ENCODE measurements around the gene DPCD. TPM values are rescaled to one million over a fixed set of nuclear protein-coding genes. Genes with fewer than 3 reads are reported as not detected.

The DPCD gene
- total and polyA plus RNA-seq, 2 experiments from 2014 or later, result 22.5 to 38.1 TPM

- TF ChIP-seq EZH2 (IDR thresholded peaks at IDR 0.05; ENCODE audit: low read depth, unreplicated experiment), result no peak
- TF ChIP-seq CREB1 (CRISPR knock-in tag; IDR thresholded peaks at IDR 0.05; ENCODE audit: low read depth), result no peak
- no peak for TF ChIP-seq POLR2AphosphoS5 (IDR thresholded peaks at IDR 0.05; ENCODE audit: low read depth)
- TF ChIP-seq, protein P1, sequence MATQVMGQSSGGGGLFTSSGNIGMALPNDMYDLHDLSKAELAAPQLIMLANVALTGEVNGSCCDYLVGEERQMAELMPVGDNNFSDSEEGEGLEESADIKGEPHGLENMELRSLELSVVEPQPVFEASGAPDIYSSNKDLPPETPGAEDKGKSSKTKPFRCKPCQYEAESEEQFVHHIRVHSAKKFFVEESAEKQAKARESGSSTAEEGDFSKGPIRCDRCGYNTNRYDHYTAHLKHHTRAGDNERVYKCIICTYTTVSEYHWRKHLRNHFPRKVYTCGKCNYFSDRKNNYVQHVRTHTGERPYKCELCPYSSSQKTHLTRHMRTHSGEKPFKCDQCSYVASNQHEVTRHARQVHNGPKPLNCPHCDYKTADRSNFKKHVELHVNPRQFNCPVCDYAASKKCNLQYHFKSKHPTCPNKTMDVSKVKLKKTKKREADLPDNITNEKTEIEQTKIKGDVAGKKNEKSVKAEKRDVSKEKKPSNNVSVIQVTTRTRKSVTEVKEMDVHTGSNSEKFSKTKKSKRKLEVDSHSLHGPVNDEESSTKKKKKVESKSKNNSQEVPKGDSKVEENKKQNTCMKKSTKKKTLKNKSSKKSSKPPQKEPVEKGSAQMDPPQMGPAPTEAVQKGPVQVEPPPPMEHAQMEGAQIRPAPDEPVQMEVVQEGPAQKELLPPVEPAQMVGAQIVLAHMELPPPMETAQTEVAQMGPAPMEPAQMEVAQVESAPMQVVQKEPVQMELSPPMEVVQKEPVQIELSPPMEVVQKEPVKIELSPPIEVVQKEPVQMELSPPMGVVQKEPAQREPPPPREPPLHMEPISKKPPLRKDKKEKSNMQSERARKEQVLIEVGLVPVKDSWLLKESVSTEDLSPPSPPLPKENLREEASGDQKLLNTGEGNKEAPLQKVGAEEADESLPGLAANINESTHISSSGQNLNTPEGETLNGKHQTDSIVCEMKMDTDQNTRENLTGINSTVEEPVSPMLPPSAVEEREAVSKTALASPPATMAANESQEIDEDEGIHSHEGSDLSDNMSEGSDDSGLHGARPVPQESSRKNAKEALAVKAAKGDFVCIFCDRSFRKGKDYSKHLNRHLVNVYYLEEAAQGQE (IDR thresholded peaks at IDR 0.05; ENCODE audit: unreplicated experiment), result no peak
- TF ChIP-seq, protein P2, sequence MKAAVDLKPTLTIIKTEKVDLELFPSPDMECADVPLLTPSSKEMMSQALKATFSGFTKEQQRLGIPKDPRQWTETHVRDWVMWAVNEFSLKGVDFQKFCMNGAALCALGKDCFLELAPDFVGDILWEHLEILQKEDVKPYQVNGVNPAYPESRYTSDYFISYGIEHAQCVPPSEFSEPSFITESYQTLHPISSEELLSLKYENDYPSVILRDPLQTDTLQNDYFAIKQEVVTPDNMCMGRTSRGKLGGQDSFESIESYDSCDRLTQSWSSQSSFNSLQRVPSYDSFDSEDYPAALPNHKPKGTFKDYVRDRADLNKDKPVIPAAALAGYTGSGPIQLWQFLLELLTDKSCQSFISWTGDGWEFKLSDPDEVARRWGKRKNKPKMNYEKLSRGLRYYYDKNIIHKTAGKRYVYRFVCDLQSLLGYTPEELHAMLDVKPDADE (IDR thresholded peaks at IDR 0.05), result no peak
- TF ChIP-seq NANOG (IDR thresholded peaks at IDR 0.05; ENCODE audit: borderline replicate concordance), result no peak
- no peak for TF ChIP-seq STAT1 (IDR thresholded peaks at IDR 0.05; ENCODE audit: unreplicated experiment)
- no peak for TF ChIP-seq JUNB (IDR thresholded peaks at IDR 0.05; ENCODE audit: unreplicated experiment)
Observed at GRCh38 chr10:101565370-101565900, 22.7 kb upstream of the DPCD start (continued).

GRCh38 chr10:101565936-101566332, 22.2 kb upstream of the DPCD start:
- H3F3A ChIP-seq (replicated peaks; ENCODE audit: low read depth), result peaks cover 6% of the 10 kb centered on the region; the same call in 1 of the 2 replicates
- H4K20me1 ChIP-seq (replicated peaks; ENCODE audit: insufficient read depth), result no peaks in the 10 kb centered on the region
- Mint-ChIP-seq H3K4me1 (peaks cover 20% of the 10 kb centered on the region), H3K27ac (no peak overlapping the region), H3K9me3 (no peaks in the 10 kb centered on the region; the same call in 2 of the 3 replicates), H3K36me3 (ENCODE audit: low read depth) (no peaks in the 10 kb centered on the region; the same call in 2 of the 3 replicates), H3K27me3 (ENCODE audit: insufficient read depth, low read depth, poor library complexity) (peaks cover 45% of the 10 kb centered on the region), H3K4me3 (no peak overlapping the region; the same call in 2 of the 3 replicates)
- H3K4me3 ChIP-seq, result peak overlapping the region; percentile 49
- H3K4me1 ChIP-seq (ENCODE audit: insufficient read depth), result peaks cover 11% of the 10 kb centered on the region; the same call in 1 of the 2 replicates
- H3K27me3 ChIP-seq (ENCODE audit: insufficient read depth), result peaks cover 51% of the 10 kb centered on the region
- H3K36me3 ChIP-seq (ENCODE audit: insufficient read depth), result no peaks in the 10 kb centered on the region; the same call in 1 of the 2 replicates
- ATAC-seq (no peak), DNase-seq (ENCODE audit: low spot score) (no peak)
- H3K9me2 ChIP-seq (ENCODE audit: insufficient read depth), result no peaks in the 10 kb centered on the region
- peak overlapping the region; percentile 74 for H2AFZ ChIP-seq
- H3K27ac ChIP-seq (ENCODE audit: low read depth), result no peak overlapping the region
- no peaks in the 10 kb centered on the region for H3K79me2 ChIP-seq (replicated peaks; ENCODE audit: insufficient read depth)
- H3K4me2 ChIP-seq, result peak overlapping the region; percentile 77; the same call in 1 of the 2 replicates
- TF ChIP-seq EZH2 (IDR thresholded peaks at IDR 0.05; ENCODE audit: low read depth, unreplicated experiment) (no peak), ZNF462 (CRISPR knock-in tag; IDR thresholded peaks at IDR 0.05) (no peak), NANOG (IDR thresholded peaks at IDR 0.05; ENCODE audit: borderline replicate concordance) (no peak), JUNB (IDR thresholded peaks at IDR 0.05; ENCODE audit: unreplicated experiment) (no peak), POLR2AphosphoS5 (IDR thresholded peaks at IDR 0.05; ENCODE audit: low read depth) (no peak)
- TF ChIP-seq, protein P1 (IDR thresholded peaks at IDR 0.05; ENCODE audit: unreplicated experiment), result no peak

Measured in GM23338 (cell line).